Suprapubic skin (tissue), 4 donors: ENCODE measurements around the gene CXXC5. TPM values are rescaled to one million over a fixed set of nuclear protein-coding genes. Genes with fewer than 3 reads are reported as not detected.

ENCODE experiments used
- DNase-seq, 2 donors: peaks; one replicate each; pipeline ENCODE4 v3.0.0-alpha.2; 2019; ENCODE audit warnings: low spot score in 2 of 2
- H3K27ac ChIP-seq: fragments of 200-600 bp; sonication (generic); one replicate; pipeline ENCODE4 v1.5.1; 2019
- H3K27me3 ChIP-seq: fragments of 200-600 bp; sonication (generic); one replicate; pipeline ENCODE4 v1.5.1; 2019
- H3K36me3 ChIP-seq: fragments of 200-600 bp; sonication (generic); one replicate; pipeline ENCODE4 v1.5.1; 2019
- H3K4me1 ChIP-seq: fragments of 200-600 bp; sonication (generic); one replicate; pipeline ENCODE4 v1.5.1; 2019
- H3K4me3 ChIP-seq: fragments of 200-600 bp; sonication (generic); one replicate; pipeline ENCODE4 v1.5.1; 2019; ENCODE audit warnings: mild to moderate bottlenecking
- H3K9me3 ChIP-seq: fragments of 200-600 bp; sonication (generic); one replicate; pipeline ENCODE4 v1.5.1; 2019
- CTCF ChIP-seq, 2 donors: fragments of 200-600 bp in 1 of 2; fragments of 450-650 bp in 1 of 2; sonication (generic) in 1 of 2; IDR thresholded peaks; one replicate each; pipeline ENCODE4 v1.5.1; 2016 to 2019; ENCODE audit warnings: antibody characterized with exemption in 2 of 2, mild to moderate bottlenecking in 1 of 2, moderate library complexity in 1 of 2
- EP300 ChIP-seq: sonication (generic); formaldehyde crosslinking; IDR thresholded peaks from one replicate; pipeline ENCODE4 v1.6.1; 2017; ENCODE audit warnings: antibody characterized with exemption
- POLR2A ChIP-seq, 2 donors: fragments of 450-650 bp; IDR thresholded peaks; one replicate each; pipeline ENCODE4 v1.6.1; 2017; ENCODE audit warnings: antibody characterized with exemption in 2 of 2, mild to moderate bottlenecking in 2 of 2, moderate library complexity in 2 of 2
- POLR2AphosphoS5 ChIP-seq, 3 donors: sonication (generic); formaldehyde crosslinking; IDR thresholded peaks; one replicate each; pipeline ENCODE4 v1.6.1; 2017; ENCODE audit warnings: antibody characterized with exemption in 3 of 3
- WGBS: methylation state at CpG from one replicate; pipeline ENCODE4 v1.1.5; 2018; 5-methylcytosine and 5-hydroxymethylcytosine counted together
- total RNA-seq, 4 donors: library from RNA; depleted of rRNA; stranded (reverse); fragments of >200 nt; gene quantifications; one replicate each; pipeline ENCODE4 v1.1.0, GENCODE V29; 2016

Gene CXXC5
- total RNA-seq, 4 donors from 2014 or later = 21.8 to 40.6 (median 30.1) TPM

GRCh38 chr5:139677736-139678613 is 29.8 kb downstream of the CXXC5 start:
- no peak for TF ChIP-seq CTCF (IDR thresholded peaks at IDR 0.05)
- no peak for TF ChIP-seq POLR2AphosphoS5 (IDR thresholded peaks at IDR 0.05)
- TF ChIP-seq POLR2A (IDR thresholded peaks at IDR 0.05) = no peak
- TF ChIP-seq EP300 = no peak
- H3K27me3 ChIP-seq = no peaks in the 10 kb centered on the region
- peak overlapping the region; percentile 48 for H3K27ac ChIP-seq
- H3K36me3 ChIP-seq = peaks cover 8% of the 10 kb centered on the region
- no peak for DNase-seq
- 64% methylated on average over 22 of the region's 22 CpGs for WGBS
- H3K9me3 ChIP-seq = no peaks in the 10 kb centered on the region
- H3K4me3 ChIP-seq = no peak overlapping the region
- peaks cover 34% of the 10 kb centered on the region for H3K4me1 ChIP-seq

GRCh38 chr5:139678751-139679750 is 30.9 kb downstream of the CXXC5 start:
- H3K4me3 ChIP-seq = no peak overlapping the region
- no peak for TF ChIP-seq POLR2A (IDR thresholded peaks at IDR 0.05)
- no peak for TF ChIP-seq EP300
- TF ChIP-seq CTCF (IDR thresholded peaks at IDR 0.05) = no peak
- no peak for TF ChIP-seq POLR2AphosphoS5 (IDR thresholded peaks at IDR 0.05)
- H3K9me3 ChIP-seq = no peaks in the 10 kb centered on the region
- H3K27me3 ChIP-seq = no peaks in the 10 kb centered on the region
- WGBS = 75% methylated on average over 16 of the region's 17 CpGs
- no peak for DNase-seq
- H3K4me1 ChIP-seq = peaks cover 28% of the 10 kb centered on the region
- H3K27ac ChIP-seq = peak overlapping the region; percentile 48
- H3K36me3 ChIP-seq = peaks cover 18% of the 10 kb centered on the region

- Histone ChIP-seq H3K4me1 (peaks cover 27% of the 10 kb centered on the region), H3K4me3 (no peak overlapping the region), H3K36me3 (peaks cover 24% of the 10 kb centered on the region), H3K27ac (no peak overlapping the region), H3K27me3 (no peaks in the 10 kb centered on the region), H3K9me3 (no peaks in the 10 kb centered on the region)
- WGBS = 94% methylated on average over 15 of the region's 36 CpGs
- DNase-seq = no peak
- TF ChIP-seq CTCF (IDR thresholded peaks at IDR 0.05) (no peak), POLR2AphosphoS5 (IDR thresholded peaks at IDR 0.05) (no peak), EP300 (no peak), POLR2A (IDR thresholded peaks at IDR 0.05) (no peak)
These were observed 32.4 kb downstream of the CXXC5 start for GRCh38 chr5:139680368-139681111.

- Histone ChIP-seq H3K4me1 (peaks cover 27% of the 10 kb centered on the region), H3K36me3 (peaks cover 24% of the 10 kb centered on the region), H3K9me3 (no peaks in the 10 kb centered on the region), H3K4me3 (no peak overlapping the region), H3K27me3 (no peaks in the 10 kb centered on the region), H3K27ac (no peak overlapping the region)
- no peak for DNase-seq
- no peak for TF ChIP-seq EP300
- TF ChIP-seq POLR2AphosphoS5 (IDR thresholded peaks at IDR 0.05) = no peak
- TF ChIP-seq CTCF (IDR thresholded peaks at IDR 0.05) = no peak
- no peak for TF ChIP-seq POLR2A (IDR thresholded peaks at IDR 0.05)
- WGBS = 96% methylated on average over 22 of the region's 22 CpGs
These were observed 32.9 kb downstream of the CXXC5 start for GRCh38 chr5:139681112-139681458.
